Stomach (tissue), 4 donors: ENCODE data around the gene CUEDC2.

Experiments
- CTCF ChIP-seq, 7 experiments: fragments of 450-650 bp in 4 of 7; fragments of 200-600 bp in 3 of 7; sonication (generic) in 3 of 7; IDR thresholded peaks; one replicate each; pipeline ENCODE4 v1.5.1; 2016 to 2019; ENCODE audit warnings: antibody characterized with exemption in 7 of 7, control low read depth in 2 of 7, mild to moderate bottlenecking in 1 of 7
- EP300 ChIP-seq: sonication (generic); formaldehyde crosslinking; IDR thresholded peaks from one replicate; pipeline ENCODE4 v1.6.1; 2017; ENCODE audit warnings: antibody characterized with exemption
- POLR2AphosphoS5 ChIP-seq, 3 donors: sonication (generic); formaldehyde crosslinking; IDR thresholded peaks; one replicate each; pipeline ENCODE4 v1.6.1; 2016; ENCODE audit warnings: antibody characterized with exemption in 3 of 3

GRCh38 chr10:102462512-102463054 is 30.2 kb upstream of the CUEDC2 start:
- TF ChIP-seq CTCF (IDR thresholded peaks at IDR 0.05) (no peak), POLR2AphosphoS5 (IDR thresholded peaks at IDR 0.05) (no peak), EP300 (no peak)
